DMS114 treated with DMSO at 0.1 percent for 48 hours (cell line): ENCODE results near the gene CLEC9A.

Source experiments
- DNase-seq: peaks from one replicate; lab custom pipeline; 2025; ENCODE audit not compliant: unreplicated experiment; lab: John Stamatoyannopoulos, UW

CLEC9A gene

GRCh38 chr12:10065241-10065640 is 34.8 kb downstream of the CLEC9A start:
- no peak for DNase-seq

DNA sequence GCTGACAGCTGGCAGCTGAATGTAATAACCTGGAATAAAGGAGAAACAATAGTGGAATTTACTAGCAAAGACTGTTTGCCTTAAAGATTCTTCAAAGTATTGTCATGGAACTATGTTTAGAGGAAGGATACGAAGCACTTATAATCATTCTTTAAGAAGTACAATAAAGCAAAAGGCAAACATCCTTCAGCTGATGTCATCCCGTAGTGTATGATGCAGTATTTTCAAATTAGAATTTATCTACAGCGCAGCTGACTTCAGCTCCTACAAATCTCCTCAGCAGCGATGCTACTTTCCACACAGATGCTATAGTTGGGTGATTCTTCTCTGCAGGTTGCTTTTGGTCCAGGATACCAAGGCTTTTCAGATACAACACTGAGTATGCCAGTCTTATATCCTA is 36.8 kb downstream of the CLEC9A start:
- DNase-seq, result no peak

GRCh38 chr12:10067942-10068341 is 37.5 kb downstream of the CLEC9A start:
- DNase-seq, result no peak

DNA sequence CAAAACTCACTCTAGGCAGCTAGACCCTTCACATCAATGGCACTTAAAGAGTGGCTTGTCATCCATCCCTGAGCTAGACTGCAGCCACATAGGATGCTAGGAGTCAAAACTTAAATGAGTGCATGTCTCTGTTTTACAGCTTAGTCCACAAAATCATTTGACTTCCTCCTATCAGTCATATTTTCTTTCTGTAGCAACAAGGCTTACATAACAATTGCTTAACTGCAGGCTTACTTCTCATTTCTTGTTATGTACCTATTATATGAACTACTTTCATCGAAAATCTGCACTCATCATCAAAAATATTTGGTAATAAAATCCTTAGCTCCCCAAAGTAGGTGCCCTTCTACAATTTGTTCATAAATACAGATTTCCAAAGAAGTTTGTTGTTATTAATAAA is 38.2 kb downstream of the CLEC9A start:
- no peak for DNase-seq

GRCh38 chr12:10069099-10069498 is 38.6 kb downstream of the CLEC9A start:
- no peak for DNase-seq

- DNase-seq, result no peak
These were observed 39.5 kb downstream of the CLEC9A start for GRCh38 chr12:10069976-10070375.

GRCh38 chr12:10070380-10070779 is 39.9 kb downstream of the CLEC9A start:
- DNase-seq, result no peak

DNA sequence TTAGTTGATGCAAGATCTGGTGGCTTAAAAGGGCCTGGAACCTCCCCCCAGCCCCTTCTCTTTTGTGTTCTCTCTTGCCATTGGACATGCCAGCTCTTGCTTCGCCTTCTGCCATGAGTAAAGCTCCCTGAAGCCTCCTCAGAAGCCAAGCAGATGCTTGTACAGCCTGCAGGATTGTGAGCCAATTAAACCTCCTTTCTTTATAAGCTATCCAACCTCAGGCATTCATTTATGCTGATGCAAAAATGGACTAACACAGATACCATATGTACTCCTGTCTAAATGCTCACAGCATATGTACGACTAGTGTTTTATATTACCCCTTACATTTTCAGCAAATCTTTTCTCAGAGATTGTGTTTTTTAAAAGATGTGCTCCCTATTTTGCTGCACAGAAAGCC is 41.6 kb downstream of the CLEC9A start:
- DNase-seq, result no peak

GRCh38 chr12:10073261-10073660 is 42.8 kb downstream of the CLEC9A start:
- DNase-seq, result no peak

DNA sequence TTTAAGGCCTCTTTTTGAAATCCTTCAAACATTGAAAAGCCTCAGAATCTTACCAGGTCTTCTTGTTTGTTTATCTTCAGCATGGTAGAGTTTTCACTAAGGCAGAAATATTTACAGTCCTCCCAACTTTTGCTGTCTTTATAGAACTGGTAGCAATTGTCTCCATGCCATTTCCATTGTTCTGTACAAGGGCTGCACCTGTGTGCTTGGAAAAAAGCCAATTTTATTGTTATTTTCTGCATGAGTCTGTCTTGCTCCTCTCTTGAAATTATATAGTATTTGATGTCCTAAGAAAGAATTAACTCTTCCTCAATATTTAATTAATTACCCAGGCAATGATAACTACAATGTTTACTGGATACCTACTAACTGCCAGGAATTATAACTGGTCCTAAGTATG is 45.0 kb downstream of the CLEC9A start:
- DNase-seq, result no peak

DNA sequence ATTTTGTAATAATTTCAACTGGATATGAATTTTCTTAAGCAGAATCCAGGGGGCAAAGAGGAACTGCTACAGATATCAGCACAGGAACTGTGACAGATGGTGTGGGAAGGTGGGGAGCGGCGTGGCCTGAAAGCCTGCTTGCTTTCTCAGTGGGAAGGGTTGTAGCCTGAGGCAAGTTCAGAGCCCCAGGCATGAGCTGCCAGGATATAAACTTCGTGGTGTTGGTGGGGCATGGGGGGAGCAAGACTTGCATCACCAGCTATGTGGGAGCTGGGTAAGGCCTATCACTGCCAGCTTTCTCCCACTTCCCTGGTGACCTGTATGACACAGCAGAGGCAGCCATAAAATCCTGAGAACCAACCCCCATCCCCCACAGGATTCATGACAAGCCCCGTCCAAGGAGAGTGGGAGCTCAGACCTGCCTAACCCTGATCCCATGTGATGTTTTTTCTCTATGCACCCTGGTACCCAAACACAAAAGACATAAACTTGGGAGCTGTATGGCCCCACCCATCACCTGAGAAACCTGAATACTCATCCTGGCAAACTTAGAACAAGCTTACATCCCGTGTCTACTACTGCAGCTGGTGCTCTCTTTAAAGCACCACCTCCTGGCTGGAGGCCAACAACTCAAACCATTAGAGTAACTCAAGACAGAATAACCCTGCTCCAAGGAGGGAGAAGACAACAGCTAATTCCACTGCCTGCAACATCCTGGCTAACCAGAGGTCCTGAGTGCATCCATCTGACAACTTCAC is 51.8 kb downstream of the CLEC9A start:
- no peak for DNase-seq

DNA sequence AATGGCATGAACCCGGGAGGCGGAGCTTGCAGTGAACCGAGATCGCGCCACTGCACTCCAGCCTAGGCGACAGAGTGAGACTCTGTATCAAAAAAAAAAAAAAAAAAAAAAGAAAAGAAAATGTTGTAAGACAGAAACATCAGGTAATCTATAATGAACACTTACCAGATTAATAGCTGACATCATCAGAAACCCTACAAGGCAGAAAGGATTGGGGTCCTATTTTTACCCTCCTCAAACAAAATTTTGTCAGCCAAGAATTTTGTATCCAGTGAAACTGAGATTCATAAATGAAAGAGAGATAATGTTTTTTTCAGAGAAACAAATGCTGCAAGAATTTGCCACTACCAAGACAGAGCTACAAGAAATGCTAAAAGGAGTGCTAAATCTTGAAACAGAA is 54.3 kb downstream of the CLEC9A start:
- no peak for DNase-seq

DNA sequence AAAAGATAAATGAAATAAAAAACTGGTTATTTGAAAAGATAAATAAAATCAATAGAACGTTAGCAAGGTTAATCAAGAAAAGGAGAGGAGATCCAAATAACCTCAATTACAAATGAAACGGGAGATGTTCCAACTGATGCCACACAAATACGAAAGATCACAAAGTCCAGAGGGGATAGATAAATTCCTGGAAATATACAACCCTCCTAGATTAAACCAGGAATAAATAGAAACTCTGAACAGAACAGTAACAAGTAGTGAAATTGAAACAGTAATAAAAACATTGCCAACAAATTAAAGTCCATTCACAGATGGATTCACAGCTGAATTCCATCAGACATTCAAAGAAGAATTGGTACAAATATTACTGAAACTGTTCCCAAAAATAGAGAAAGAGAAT is 55.9 kb downstream of the CLEC9A start:
- no peak for DNase-seq

- no peak for DNase-seq
These were observed 57.5 kb downstream of the CLEC9A start for GRCh38 chr12:10088031-10088430.

- DNase-seq, result no peak
These were observed 58.7 kb downstream of the CLEC9A start for GRCh38 chr12:10088955-10089900.

DNA sequence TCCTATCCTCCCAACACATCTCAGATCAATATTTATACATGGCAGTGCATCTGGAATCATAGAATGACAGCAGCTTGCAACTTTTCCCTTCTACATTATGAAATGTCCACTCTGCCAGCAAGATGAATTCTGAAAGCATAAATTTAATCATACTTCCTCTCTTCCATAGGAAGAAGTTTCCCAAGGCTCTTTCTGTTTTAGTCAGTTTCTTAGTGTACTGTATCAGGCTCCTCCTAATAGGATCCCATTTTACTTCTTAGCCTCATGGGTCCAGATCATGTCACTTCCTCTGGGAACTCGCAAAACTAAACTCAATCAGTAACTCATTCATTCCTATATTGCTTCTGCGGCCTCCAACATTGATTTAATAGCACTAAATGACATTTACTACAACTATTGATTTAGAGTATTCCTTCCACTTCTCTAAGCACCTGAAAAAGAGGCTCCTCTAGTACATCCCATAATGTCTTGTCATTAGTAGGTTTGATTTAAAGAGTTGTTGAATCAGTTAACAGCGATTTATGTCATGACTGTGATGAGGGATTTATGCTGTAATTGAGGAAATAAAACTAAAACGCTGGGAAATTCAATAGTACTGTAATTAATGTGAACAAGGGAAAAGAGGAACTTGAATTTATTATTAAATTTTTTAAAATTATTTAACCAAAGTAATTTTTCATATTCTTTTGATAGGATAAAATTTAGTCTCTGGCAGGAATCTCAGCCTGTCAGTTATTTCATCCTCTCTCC is 64.3 kb downstream of the CLEC9A start:
- DNase-seq, result no peak

- DNase-seq, result no peak
These were observed 65.5 kb downstream of the CLEC9A start for GRCh38 chr12:10095971-10096370.

DNA sequence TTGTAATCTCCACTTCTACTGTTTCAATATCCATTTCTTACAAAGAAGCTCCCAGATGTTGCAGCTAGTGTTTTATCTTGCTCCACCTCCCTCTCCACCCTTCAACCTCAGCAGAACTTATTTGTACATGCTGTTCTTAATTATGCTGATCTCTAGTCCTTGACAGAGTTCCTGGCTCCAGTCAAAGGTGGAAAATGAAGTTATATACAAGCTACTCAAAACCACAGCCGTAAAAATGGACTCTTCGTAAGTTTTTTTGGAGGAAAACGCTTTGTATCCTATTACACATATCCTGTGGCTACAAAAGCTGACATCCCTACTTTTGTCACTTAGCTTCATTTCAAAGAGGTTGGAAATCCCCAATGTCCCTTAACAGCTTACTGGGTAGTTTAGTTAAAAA is 67.0 kb downstream of the CLEC9A start:
- DNase-seq, result no peak

DNA sequence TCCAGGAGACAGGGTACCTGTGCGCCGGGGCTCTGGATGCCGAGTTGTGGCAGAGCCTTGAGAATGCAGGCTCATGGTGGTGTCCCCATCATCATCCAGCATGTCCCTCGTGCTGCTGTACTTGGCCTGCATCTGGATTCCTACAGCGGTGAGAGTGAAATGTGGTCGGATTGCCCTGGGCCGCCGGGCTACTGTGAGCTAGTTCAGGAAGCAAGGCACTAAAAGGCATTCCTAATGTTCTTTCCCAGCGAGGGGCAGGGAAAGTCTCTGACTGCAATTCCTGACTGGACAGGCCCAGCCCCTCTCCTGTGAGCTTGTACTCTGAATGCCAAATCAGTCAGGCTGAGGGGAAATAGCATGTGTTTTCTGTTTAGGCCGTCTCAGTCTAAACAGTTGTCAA is 68.3 kb downstream of the CLEC9A start, which contains the start of gene CLEC1A:
CLEC1A (minus strand) TSS at position 195 of the 400 bp plus-strand sequence; CDS start at position 132, 63 bp downstream.
- no peak for DNase-seq

DNA sequence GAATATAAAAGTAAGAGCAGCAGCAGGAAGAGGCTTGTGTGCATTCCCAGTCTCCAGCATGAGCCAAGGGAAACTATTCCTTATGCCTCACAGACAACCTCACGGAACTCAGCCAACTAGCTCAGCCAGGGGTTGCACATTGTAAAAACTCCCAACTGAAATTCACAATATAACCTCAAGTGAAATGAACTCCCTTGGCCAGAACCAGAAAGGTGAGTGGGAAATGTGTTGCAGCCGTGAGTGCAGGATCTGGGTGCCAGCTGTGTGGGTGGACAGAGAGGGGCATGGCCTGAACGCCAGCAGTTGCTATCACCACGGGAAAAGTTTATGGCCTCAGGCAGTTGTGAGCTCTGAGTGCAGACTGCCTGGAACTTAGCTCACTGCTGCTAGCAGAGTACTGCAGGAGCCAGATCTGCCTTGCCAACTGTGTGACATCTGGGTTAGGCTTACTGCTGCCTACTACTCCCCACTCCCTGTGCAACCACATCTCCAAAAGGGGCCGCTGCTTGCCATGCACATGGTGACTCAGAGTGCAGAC is 70.6 kb downstream of the CLEC9A start:
- no peak for DNase-seq

DNA sequence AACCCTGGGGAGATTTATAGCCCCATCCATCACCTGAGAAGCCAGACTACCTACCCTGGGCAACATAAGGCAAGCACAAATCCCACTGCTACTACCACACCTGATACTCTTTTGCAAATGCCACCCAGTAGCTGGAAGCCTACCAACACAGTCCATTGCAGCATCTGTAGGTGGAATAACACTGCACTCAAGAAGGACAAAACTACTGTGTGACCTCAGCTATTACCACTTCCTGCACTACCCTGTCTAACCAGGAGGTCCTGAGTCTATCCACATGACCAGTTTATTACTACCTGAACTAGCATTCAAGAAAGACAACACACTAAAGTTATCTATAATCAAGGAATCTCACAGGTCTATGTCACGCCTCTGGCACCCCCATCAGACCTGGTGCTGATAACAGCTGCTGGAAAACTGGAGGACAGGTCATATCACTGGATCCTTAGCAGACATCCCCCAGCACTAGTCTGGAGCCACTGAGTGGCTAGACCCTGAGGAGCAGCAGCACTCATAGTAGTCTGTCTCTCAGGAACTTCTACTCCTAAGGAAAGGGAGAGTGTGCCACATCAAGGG is 71.3 kb downstream of the CLEC9A start:
- DNase-seq, result no peak
